Body of pancreas (tissue), 4 donors: ENCODE data around the gene SUPT4H1.

Source experiments
- POLR2A ChIP-seq, 3 donors: fragments of 450-650 bp; IDR thresholded peaks; one replicate each; pipeline ENCODE4 v1.6.1; 2016; ENCODE audit warnings: antibody characterized with exemption in 3 of 3, mild to moderate bottlenecking in 2 of 3
- TF ChIP-seq, protein P1 (sequence below), 7 experiments: fragments of 450-650 bp in 4 of 7; fragments of 200-600 bp in 3 of 7; sonication (generic) in 3 of 7; IDR thresholded peaks; one replicate each; pipeline ENCODE4 v1.5.1; 2016 to 2019; ENCODE audit warnings: antibody characterized with exemption in 7 of 7

DNA sequence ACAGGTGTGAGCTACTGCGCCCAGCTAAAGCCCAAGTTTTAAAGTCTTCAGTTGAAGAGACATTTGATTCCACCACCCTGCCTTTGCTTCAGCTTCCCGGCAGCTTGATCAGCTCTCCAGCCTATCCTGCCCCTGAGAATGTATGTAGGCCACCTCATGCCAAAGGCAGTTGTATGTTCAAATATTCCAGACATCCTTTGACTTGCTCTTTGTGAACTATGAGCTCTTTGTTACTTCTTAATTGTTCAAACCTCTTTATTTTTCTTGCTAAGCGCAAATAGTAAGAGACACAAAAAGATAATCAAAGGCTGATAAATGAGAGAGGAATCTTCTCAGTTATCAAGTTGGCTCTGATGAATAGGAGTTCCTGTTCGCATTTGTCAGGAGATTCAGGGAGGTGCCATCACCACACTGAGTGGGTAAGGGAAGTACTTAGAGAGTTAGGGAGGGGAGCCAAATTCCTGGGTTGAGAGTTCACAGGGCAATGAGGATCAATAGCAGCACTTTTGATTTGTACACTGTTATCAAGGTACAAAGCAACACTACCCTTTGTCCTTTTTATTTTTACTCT, 32.0 kb upstream of the SUPT4H1 start:
- TF ChIP-seq POLR2A (IDR thresholded peaks at IDR 0.05), result no peak
- TF ChIP-seq, protein P1, sequence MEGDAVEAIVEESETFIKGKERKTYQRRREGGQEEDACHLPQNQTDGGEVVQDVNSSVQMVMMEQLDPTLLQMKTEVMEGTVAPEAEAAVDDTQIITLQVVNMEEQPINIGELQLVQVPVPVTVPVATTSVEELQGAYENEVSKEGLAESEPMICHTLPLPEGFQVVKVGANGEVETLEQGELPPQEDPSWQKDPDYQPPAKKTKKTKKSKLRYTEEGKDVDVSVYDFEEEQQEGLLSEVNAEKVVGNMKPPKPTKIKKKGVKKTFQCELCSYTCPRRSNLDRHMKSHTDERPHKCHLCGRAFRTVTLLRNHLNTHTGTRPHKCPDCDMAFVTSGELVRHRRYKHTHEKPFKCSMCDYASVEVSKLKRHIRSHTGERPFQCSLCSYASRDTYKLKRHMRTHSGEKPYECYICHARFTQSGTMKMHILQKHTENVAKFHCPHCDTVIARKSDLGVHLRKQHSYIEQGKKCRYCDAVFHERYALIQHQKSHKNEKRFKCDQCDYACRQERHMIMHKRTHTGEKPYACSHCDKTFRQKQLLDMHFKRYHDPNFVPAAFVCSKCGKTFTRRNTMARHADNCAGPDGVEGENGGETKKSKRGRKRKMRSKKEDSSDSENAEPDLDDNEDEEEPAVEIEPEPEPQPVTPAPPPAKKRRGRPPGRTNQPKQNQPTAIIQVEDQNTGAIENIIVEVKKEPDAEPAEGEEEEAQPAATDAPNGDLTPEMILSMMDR (IDR thresholded peaks at IDR 0.05), result no peak
